ENCODE measurements around the gene UBE2E1.
"Not testable (repeated sequence)": the region's sequence is repeated elsewhere in the genome, so short reads cannot be mapped to it uniquely, and the experiment has no call there.

The UBE2E1 gene

GRCh38 chr3:23843869-23844268 is 38.1 kb downstream of the UBE2E1 start:
- no peak for DNase-seq (ENCODE audit: extremely low read depth in 1 of 2, low read depth in 1 of 2)

DNA sequence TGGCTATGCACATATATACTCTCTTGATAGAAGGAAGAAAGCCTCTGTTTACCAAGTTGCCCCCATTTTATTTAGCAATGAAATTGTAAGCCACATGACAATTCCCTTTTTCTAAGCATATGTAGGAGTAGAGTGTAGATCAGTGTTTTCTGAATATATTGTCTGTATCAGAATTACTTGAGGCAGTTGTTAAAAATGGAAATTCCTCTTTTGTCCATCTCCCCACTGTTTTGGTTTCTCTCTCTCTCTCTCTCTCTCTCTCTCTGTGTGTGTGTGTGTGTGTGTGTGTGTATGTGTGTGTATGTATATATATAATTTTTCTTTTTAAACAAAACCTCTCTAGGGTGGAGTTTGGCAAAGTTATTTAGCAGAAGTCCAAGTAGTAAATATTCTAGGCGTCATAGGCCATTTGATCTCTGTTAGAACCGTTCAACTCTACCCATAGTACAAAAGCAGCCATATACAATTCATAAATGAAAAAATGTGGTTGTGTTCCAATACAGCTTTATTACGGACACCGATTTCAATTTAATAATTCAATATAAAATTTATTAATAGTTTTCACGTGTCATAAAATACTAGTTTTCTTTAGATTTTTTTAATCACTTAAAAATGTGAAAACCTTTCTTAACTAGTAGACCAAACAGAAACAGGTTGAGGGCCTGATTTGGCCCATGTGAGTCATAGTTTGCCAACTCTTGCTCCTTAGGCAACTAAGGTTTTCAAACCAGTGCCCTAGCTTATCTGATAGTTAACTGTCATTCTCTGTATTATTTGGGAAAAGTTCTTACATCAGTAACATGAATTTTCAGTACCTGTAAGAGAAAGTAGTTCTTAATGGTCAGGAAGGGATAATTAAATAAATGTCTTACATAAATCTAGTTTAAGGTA is 39.8 kb downstream of the UBE2E1 start:
- no peak for DNase-seq (ENCODE audit: extremely low read depth in 1 of 2, low read depth in 1 of 2)

GRCh38 chr3:23849462-23849861 is 43.7 kb downstream of the UBE2E1 start:
- not testable (repeated sequence) for DNase-seq (ENCODE audit: extremely low read depth in 1 of 2, low read depth in 1 of 2)

GRCh38 chr3:23856286-23856685 is 50.5 kb downstream of the UBE2E1 start:
- no peak for DNase-seq (ENCODE audit: extremely low read depth in 1 of 2, low read depth in 1 of 2)

DNA sequence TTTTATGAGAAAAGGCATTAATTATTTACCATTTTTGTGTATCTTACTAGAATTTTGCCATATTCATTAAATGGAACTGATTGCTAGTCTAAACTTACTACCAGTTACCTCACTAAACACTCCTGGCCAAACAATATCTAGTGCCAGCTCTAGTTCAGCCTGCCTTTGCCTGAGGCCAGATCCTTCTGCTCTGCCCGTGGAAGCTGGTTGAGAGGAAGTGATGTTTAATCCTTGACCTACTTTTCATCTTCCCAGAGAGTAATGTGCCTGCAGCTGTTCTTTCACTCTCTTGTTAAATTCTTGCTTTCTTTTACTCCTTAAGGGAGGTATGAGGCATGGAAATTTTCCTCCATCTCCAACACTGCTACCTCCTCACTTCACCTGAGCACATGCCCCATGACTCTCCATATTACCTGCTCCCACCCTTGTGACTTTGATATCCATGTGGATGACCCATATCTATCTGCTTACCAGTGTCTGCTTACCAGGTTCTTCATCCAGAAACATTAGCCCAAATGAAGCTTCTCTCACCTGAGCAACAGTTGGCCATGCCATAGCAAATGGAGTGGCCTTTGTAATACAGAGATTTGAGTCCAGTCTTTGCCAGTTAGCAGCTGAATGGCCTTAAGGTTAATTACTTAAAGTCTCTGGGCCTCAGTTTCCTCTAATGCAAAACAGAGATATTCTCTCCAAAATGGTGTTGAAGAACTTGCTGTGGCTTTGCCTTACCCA is 53.4 kb downstream of the UBE2E1 start:
- DNase-seq (ENCODE audit: extremely low read depth in 1 of 2, low read depth in 1 of 2), result no peak

DNA sequence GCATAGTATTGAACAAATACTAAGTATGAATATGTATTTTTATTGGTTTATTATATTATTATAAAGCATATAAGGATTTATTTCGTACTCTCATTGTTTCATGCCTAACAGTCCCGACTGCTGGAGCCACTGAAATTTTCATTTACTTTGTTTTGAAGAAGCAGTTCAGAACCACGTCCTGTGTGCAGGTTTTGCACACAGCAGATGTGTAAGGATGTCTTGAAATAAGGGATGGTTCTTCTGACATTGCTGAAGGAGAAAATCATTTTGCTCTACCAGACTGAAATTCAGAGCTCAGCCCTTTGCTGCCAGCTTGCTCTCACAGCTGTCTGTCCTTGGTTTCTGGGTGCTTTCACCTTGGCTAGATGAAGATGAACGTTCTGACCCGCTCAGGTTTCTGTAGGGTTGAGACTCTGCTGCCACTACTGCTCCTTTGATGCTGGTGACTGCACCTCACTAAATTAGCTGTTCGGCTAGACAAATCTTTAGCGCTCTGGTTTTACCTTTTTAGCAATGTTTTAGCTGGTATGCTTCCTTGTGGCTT is 54.2 kb downstream of the UBE2E1 start:
- no peak for DNase-seq (ENCODE audit: extremely low read depth in 1 of 2, low read depth in 1 of 2)

- DNase-seq (ENCODE audit: extremely low read depth in 1 of 2, low read depth in 1 of 2), result no peak
Measured at GRCh38 chr3:23861689-23862088, 55.9 kb downstream of the UBE2E1 start.

GRCh38 chr3:23863060-23863459 is 57.3 kb downstream of the UBE2E1 start:
- DNase-seq (ENCODE audit: extremely low read depth in 1 of 2, low read depth in 1 of 2), result no peak

DNA sequence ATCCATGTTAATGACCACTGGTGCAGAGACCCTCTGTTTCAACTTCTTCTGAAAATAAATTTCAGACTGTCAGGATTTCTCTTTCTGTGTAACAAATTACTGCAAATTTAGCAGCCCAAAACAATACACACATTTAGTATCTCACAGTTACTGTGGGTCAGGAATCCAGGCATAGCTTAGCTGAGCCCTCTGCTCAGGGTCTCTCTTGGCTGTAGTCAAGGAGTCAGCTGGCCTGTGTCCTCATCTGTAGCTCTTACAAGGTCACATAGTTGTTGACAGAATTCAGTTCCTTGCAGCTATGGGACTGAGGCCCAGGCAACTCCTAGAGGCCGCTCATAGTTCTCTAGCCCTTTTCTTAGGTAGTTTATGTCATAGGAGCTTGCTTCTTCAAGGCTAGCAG is 59.2 kb downstream of the UBE2E1 start:
- no peak for DNase-seq (ENCODE audit: extremely low read depth in 1 of 2, low read depth in 1 of 2)

- DNase-seq (ENCODE audit: extremely low read depth in 1 of 2, low read depth in 1 of 2), result no peak
Measured at GRCh38 chr3:23865595-23866396, 60.0 kb downstream of the UBE2E1 start.

- DNase-seq (ENCODE audit: extremely low read depth in 1 of 2, low read depth in 1 of 2), result no peak
Measured at GRCh38 chr3:23867400-23867799, 61.6 kb downstream of the UBE2E1 start.

- DNase-seq (ENCODE audit: extremely low read depth in 1 of 2, low read depth in 1 of 2), result no peak
Measured at GRCh38 chr3:23867838-23868237, 62.1 kb downstream of the UBE2E1 start.

- no peak for DNase-seq (ENCODE audit: extremely low read depth in 1 of 2, low read depth in 1 of 2)
Measured at GRCh38 chr3:23869977-23870662, 64.4 kb downstream of the UBE2E1 start.

DNA sequence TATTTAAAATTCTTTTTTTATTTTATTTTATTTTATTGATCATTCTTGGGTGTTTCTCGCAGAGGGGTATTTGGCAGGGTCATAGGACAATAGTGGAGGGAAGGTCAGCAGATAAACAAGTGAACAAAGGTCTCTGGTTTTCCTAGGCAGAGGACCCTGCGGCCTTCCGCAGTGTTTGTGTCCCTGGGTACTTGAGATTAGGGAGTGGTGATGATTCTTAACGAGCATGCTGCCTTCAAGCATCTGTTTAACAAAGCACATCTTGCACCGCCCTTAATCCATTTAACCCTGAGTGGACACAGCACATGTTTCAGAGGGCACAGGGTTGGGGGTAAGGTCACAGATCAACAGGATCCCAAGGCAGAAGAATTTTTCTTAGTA is 64.9 kb downstream of the UBE2E1 start:
- DNase-seq (ENCODE audit: extremely low read depth in 1 of 2, low read depth in 1 of 2), result not testable (repeated sequence)

GRCh38 chr3:23871361-23871760 is 65.6 kb downstream of the UBE2E1 start:
- not testable (repeated sequence) for DNase-seq (ENCODE audit: extremely low read depth in 1 of 2, low read depth in 1 of 2)

DNA sequence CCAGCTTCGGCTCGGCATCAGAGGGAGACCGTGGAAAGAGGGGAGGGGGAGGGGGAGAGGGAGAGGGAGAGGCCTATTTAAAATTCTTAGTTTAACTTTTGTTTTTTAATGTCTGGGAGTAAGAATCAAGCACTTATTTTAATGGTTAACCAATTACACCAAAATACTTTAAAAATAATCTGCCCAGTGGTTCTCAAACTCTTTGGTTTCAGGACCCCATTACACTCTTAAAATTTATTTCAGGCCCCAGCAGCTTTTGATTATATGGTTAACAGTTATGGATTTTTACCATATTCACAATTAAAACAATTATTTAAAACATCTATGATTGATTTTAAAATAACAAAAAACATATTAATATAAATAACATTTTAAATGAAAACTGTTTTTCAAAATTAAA is 66.6 kb downstream of the UBE2E1 start:
- no peak for DNase-seq (ENCODE audit: extremely low read depth in 1 of 2, low read depth in 1 of 2)

DNA sequence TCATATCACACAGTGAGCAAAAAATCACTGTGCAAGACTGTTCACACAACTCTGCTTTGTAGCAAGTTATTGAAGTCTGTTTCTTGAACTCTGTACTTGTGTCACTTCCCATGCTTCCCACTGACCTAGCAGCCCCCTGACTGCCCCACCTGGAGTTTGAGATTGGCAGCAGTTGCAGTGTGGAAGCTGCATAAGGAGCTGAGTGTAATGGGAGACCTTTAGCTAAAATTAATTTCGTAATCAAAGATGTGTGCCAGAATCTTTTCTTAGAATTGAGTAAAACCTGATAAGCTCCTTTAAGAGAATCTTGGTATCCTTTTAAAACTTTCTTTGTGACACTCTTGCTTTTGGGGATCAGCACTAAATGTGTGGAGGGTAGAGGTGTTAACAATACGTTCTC is 68.2 kb downstream of the UBE2E1 start:
- no peak for DNase-seq (ENCODE audit: extremely low read depth in 1 of 2, low read depth in 1 of 2)

- DNase-seq (ENCODE audit: extremely low read depth in 1 of 2, low read depth in 1 of 2), result no peak
Measured at GRCh38 chr3:23874359-23875112, 68.8 kb downstream of the UBE2E1 start.

GRCh38 chr3:23875113-23875725 is 69.5 kb downstream of the UBE2E1 start:
- DNase-seq (ENCODE audit: extremely low read depth in 1 of 2, low read depth in 1 of 2), result no peak

Data from activated CD8-positive, alpha-beta memory T cell treated with anti-CD3 and anti-CD28 coated beads for 1 hour (primary cell).